Measurements from ENCODE around the gene GNAQ. TPM values are rescaled to one million over a fixed set of nuclear protein-coding genes. Genes with fewer than 3 reads are reported as not detected.
A peak's percentile ranks its signal among the peaks of the same experiment; 100 is the strongest.

The GNAQ gene
- polyA plus RNA-seq, 1 donor (not counting 4 experiments of a cell fraction or from before 2014, with no cell fraction given): 64.3 TPM

DNA sequence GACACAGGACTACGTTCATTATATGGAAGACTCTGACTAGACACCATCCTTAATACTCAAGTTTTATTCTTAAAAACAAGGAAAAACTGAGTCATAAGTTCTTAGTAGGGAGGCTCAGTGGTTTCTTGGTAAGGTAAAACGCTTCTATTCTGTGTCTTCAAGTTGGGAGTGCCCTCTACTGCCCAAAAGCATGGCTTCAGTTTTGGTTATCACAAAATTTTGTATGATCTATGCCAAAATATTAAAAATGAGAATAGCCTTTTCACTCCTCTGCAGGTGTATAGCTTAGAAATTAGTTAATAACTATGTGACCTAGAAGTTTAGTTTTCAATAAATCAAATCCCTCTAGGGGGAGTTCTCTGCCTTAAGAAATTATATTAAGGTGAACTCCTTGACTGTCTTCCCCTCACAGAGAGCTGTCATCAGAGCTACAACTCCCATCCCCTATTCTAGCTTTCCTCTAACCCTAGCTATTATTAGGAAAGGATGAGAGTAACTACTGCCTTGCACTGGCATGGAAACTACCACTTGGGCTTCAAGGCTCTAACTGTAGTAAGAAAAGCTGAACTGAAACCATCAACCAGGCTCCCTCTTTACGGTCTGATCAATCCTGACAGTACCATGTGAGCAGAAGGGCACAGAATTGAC is 189.7 kb downstream of the GNAQ start:
- no peak for FAIRE-seq
- Histone ChIP-seq H3K4me1 (ENCODE audit: control insufficient read depth, extremely low read depth, insufficient read depth, low read length) (peaks cover 4% of the 10 kb centered on the region), H3K36me3 (ENCODE audit: control insufficient read depth in 2 of 2, extremely low read depth in 1 of 2, insufficient read depth in 2 of 2, low read length in 2 of 2) (peaks cover 0 to 2% of the 10 kb centered on the region in 2 experiments), H3K4me2 (ENCODE audit: control insufficient read depth, extremely low read depth, insufficient read depth, low read depth, low read length) (no peak overlapping the region), H3K27me3 (ENCODE audit: control insufficient read depth, extremely low read depth, insufficient read depth, low read length) (no peaks in the 10 kb centered on the region), H3K4me3 (ENCODE audit: control insufficient read depth in 2 of 3, extremely low read depth in 1 of 3, insufficient read depth in 2 of 3, low read depth in 1 of 3, low read length in 3 of 3) (no peak overlapping the region), H2AFZ (ENCODE audit: control insufficient read depth, low read length) (no peak overlapping the region), H4K20me1 (ENCODE audit: control insufficient read depth, extremely low read depth, insufficient read depth, low read length) (no peaks in the 10 kb centered on the region), H3K9ac (ENCODE audit: control insufficient read depth, extremely low read depth, insufficient read depth, low read length) (no peak overlapping the region), H3K9me1 (ENCODE audit: control insufficient read depth, extremely low read depth, insufficient read depth, low read length) (no peaks in the 10 kb centered on the region), H3K79me2 (ENCODE audit: control insufficient read depth, insufficient read depth, low read length) (peaks cover 7% of the 10 kb centered on the region), H3K9me3 (ENCODE audit: control insufficient read depth, low read depth, low read length) (no peaks in the 10 kb centered on the region), H3K27ac (ENCODE audit: control insufficient read depth, insufficient read depth, low read length) (no peak overlapping the region)
- dilution Hi-C loops (cut with MboI; ENCODE audit: extremely low pct_ligation_motif_present, low sequenced_read_pairs): no loop called here
- DNase-seq (ENCODE audit: low read depth, low spot score): no peak
- TF ChIP-seq, protein P1, sequence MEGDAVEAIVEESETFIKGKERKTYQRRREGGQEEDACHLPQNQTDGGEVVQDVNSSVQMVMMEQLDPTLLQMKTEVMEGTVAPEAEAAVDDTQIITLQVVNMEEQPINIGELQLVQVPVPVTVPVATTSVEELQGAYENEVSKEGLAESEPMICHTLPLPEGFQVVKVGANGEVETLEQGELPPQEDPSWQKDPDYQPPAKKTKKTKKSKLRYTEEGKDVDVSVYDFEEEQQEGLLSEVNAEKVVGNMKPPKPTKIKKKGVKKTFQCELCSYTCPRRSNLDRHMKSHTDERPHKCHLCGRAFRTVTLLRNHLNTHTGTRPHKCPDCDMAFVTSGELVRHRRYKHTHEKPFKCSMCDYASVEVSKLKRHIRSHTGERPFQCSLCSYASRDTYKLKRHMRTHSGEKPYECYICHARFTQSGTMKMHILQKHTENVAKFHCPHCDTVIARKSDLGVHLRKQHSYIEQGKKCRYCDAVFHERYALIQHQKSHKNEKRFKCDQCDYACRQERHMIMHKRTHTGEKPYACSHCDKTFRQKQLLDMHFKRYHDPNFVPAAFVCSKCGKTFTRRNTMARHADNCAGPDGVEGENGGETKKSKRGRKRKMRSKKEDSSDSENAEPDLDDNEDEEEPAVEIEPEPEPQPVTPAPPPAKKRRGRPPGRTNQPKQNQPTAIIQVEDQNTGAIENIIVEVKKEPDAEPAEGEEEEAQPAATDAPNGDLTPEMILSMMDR (optimal IDR thresholded peaks at IDR 0.05 in 1 of 3, IDR thresholded peaks at IDR 0.05 in 1 of 3, conservative IDR thresholded peaks at IDR 0.05 in 1 of 3; ENCODE audit: extremely low read depth in 1 of 3, insufficient read depth in 2 of 3, low read length in 3 of 3): peak in 2 of 3 experiments; percentile 8 to 30
- TF ChIP-seq EZH2 (IDR thresholded peaks at IDR 0.05; ENCODE audit: low read length): no peak

DNA sequence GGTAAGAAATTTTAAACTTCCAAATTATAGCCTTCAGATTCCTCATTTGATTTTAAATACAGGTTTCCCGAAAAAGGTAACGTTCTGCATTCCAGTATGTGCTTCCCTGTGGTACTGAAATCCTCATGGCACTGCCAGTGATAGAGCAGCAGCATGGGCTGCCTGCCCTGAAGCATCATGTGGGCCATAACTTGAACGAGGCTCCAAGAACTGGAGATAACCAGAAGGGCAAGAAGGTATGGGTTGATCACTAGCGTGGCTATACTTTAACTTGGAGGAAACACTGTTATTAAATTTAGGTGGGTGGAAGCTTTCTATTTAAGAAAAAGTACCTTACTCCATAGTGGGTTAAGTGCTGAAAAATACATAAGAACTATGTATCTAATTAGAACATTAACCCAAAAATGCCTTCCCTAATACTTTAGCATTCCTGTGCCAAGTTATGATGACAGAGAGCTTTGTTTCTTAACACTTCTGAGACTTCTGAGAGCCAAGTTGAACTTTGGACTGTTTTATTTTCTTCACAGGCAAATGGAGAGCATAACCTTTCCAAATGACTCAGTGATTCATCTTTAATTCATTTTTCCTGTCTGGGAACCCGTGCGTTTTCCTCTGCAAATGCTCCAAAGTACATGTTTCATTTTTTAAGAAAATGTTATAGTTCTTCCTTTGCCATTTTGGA is 192.0 kb downstream of the GNAQ start:
- H3K27ac ChIP-seq (ENCODE audit: control insufficient read depth, insufficient read depth, low read length): no peak overlapping the region
- DNase-seq (ENCODE audit: low read depth, low spot score) (no peak), FAIRE-seq (no peak)
- H3K4me3 ChIP-seq (ENCODE audit: control insufficient read depth in 2 of 3, extremely low read depth in 1 of 3, insufficient read depth in 2 of 3, low read depth in 1 of 3, low read length in 3 of 3): no peak overlapping the region
- no peak overlapping the region for H3K9ac ChIP-seq (ENCODE audit: control insufficient read depth, extremely low read depth, insufficient read depth, low read length)
- peaks cover 0 to 2% of the 10 kb centered on the region in 2 experiments for H3K36me3 ChIP-seq (ENCODE audit: control insufficient read depth in 2 of 2, extremely low read depth in 1 of 2, insufficient read depth in 2 of 2, low read length in 2 of 2)
- TF ChIP-seq, protein P1 (optimal IDR thresholded peaks at IDR 0.05 in 1 of 3, IDR thresholded peaks at IDR 0.05 in 1 of 3, conservative IDR thresholded peaks at IDR 0.05 in 1 of 3; ENCODE audit: extremely low read depth in 1 of 3, insufficient read depth in 2 of 3, low read length in 3 of 3): no peak
- no peak for TF ChIP-seq EZH2 (IDR thresholded peaks at IDR 0.05; ENCODE audit: low read length)
- peaks cover 3% of the 10 kb centered on the region for H3K4me1 ChIP-seq (ENCODE audit: control insufficient read depth, extremely low read depth, insufficient read depth, low read length)
- H2AFZ ChIP-seq (ENCODE audit: control insufficient read depth, low read length): no peak overlapping the region
- H3K9me3 ChIP-seq (ENCODE audit: control insufficient read depth, low read depth, low read length): no peaks in the 10 kb centered on the region
- H3K4me2 ChIP-seq (ENCODE audit: control insufficient read depth, extremely low read depth, insufficient read depth, low read depth, low read length): no peak overlapping the region
- no peaks in the 10 kb centered on the region for H4K20me1 ChIP-seq (ENCODE audit: control insufficient read depth, extremely low read depth, insufficient read depth, low read length)
- H3K79me2 ChIP-seq (ENCODE audit: control insufficient read depth, insufficient read depth, low read length): peaks cover 4% of the 10 kb centered on the region
- dilution Hi-C loops (cut with MboI; ENCODE audit: extremely low pct_ligation_motif_present, low sequenced_read_pairs): no loop called here
- H3K27me3 ChIP-seq (ENCODE audit: control insufficient read depth, extremely low read depth, insufficient read depth, low read length): no peaks in the 10 kb centered on the region
- no peaks in the 10 kb centered on the region for H3K9me1 ChIP-seq (ENCODE audit: control insufficient read depth, extremely low read depth, insufficient read depth, low read length)

All from keratinocyte (primary cell).